Stimulated activated CD4-positive, alpha-beta T cell treated with anti-CD3 and anti-CD28 coated beads, Interleukin-2, amount 100 ng/mL, for 24 hours (primary cell): Measurements from ENCODE around the gene RAB11A.

Experiments used
- DNase-seq, 2 donors: peaks; one replicate each; pipeline ENCODE4 v3.0.0-alpha.2; 2020

The RAB11A gene

GRCh38 chr15:65887565-65887964 lies 18.3 kb downstream of the RAB11A start:
- DNase-seq: peak; percentile 17 to 34

- DNase-seq: peak in 1 of 2 donors; percentile 20
Observed at GRCh38 chr15:65888981-65889380, 19.7 kb downstream of the RAB11A start.

- DNase-seq: no peak
Observed at GRCh38 chr15:65893060-65893459, 23.8 kb downstream of the RAB11A start.

GRCh38 chr15:65896236-65896635 lies 26.9 kb downstream of the RAB11A start:
- no peak for DNase-seq

- DNase-seq: no peak
Observed at GRCh38 chr15:65900488-65900887, 31.2 kb downstream of the RAB11A start.

- DNase-seq: no peak
Observed at GRCh38 chr15:65901336-65901735, 32.0 kb downstream of the RAB11A start.

- no peak for DNase-seq
Observed at GRCh38 chr15:65901836-65902235, 32.5 kb downstream of the RAB11A start.

- DNase-seq: no peak
Observed at GRCh38 chr15:65902373-65902772, 33.1 kb downstream of the RAB11A start.

GRCh38 chr15:65903296-65904073 lies 34.2 kb downstream of the RAB11A start:
- no peak for DNase-seq

- no peak for DNase-seq
Observed at GRCh38 chr15:65904301-65904700, 35.0 kb downstream of the RAB11A start.

GRCh38 chr15:65906396-65906795 lies 37.1 kb downstream of the RAB11A start:
- no peak for DNase-seq

GRCh38 chr15:65907661-65908060 lies 38.4 kb downstream of the RAB11A start:
- DNase-seq: no peak

- no peak for DNase-seq
Observed at GRCh38 chr15:65908876-65909275, 39.6 kb downstream of the RAB11A start.

GRCh38 chr15:65909831-65910230 lies 40.5 kb downstream of the RAB11A start:
- DNase-seq: no peak

GRCh38 chr15:65910341-65910740 lies 41.0 kb downstream of the RAB11A start:
- no peak for DNase-seq

GRCh38 chr15:65912235-65912634 lies 42.9 kb downstream of the RAB11A start:
- DNase-seq: no peak

GRCh38 chr15:65913631-65914199 lies 44.4 kb downstream of the RAB11A start:
- no peak for DNase-seq

GRCh38 chr15:65914386-65914785 lies 45.1 kb downstream of the RAB11A start:
- DNase-seq: no peak

GRCh38 chr15:65914981-65915925 lies 46.0 kb downstream of the RAB11A start:
- no peak for DNase-seq

GRCh38 chr15:65916041-65916663 lies 46.9 kb downstream of the RAB11A start:
- DNase-seq: no peak

- peak; percentile 36 to 41 for DNase-seq
Observed at GRCh38 chr15:65916664-65917406, 47.5 kb downstream of the RAB11A start.

- DNase-seq: no peak
Observed at GRCh38 chr15:65917407-65917756, 48.1 kb downstream of the RAB11A start.
